Smooth muscle cell of the pulmonary artery (primary cell): Measurements from ENCODE around the gene C10orf143. TPM values are rescaled to one million over a fixed set of nuclear protein-coding genes. Genes with fewer than 3 reads are reported as not detected.

Source experiments
- total RNA-seq: library from RNA; depleted of rRNA; stranded (reverse); fragments of >200 nt; gene quantifications from 2 replicates; pipeline ENCODE4 v1.2.3, GENCODE V29; 2014

The C10orf143 gene
- total RNA-seq = 0.13 and 0.30 TPM in 2 replicates

DNA sequence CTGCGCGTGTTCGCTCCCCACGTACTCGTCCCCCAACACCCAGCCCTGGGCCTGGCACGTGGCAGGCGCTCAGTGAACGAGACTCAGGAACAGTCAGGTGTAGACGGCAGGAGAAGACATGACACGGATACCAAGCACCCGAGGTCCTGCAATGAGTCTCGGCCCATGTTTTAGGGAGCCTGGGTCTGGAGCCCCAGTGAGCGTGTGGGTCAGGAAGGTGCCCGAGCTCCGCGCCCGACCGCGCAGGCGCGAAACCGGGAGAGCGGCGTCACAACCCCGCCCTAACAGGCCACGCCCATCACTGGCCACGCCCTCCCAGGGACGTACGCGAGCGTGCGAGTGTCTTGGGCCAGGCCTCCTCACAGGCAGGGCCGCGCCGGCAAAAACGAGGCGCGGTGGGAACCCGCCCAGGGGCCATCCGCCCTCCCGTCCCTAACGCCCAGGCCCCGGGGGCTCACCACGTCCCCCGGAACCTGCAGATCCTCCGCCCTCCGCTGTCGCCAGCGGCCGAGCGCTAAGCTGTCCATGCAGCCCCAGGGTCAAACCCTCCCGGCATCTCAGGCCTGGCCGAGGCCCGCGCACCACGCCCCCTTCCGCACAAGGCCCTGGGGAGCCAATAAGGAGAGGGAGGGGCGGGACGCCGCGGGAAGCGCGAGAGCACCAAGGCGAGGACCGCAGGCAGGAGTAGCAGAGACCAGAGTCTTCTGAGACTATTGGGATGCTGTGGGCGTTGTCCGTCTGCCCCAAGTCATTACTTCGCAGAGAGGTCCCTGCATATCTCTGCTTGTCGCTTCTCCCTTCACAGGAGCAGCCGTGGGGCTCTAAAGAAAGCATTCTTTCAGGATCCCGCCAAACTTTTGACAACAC, at the start of gene C10orf143:
TSS of gene C10orf143 (minus strand) at position 585 of the 867 bp plus-strand sequence. CDS start at position 527, 58 bp downstream.

GRCh38 chr10:130136226-130137089, 25.8 kb upstream of the C10orf143 start, which contains the start of gene GLRX3:
GLRX3 (plus strand) TSS chr10:130136391; CDS start chr10:130136421, 30 bp downstream.

Other genes with a start within 250 kb of the C10orf143 start
- 1.6 and 6.5 TPM in 2 replicates for gene EBF3, start 146.6 kb downstream of the C10orf143 start, total RNA-seq
- gene GLRX3, start 25.6 kb upstream of the C10orf143 start, total RNA-seq = 47.7 and 55.7 TPM in 2 replicates